ENCODE measurements around the gene LBR. TPM values are rescaled to one million over a fixed set of nuclear protein-coding genes. Genes with fewer than 3 reads are reported as not detected.
"Not testable (repeated sequence)": the region's sequence is repeated elsewhere in the genome, so short reads cannot be mapped to it uniquely, and the experiment has no call there.

Gene LBR
- total RNA-seq, 3 donors from 2014 or later = 87.9 to 161 (median 123) TPM

DNA sequence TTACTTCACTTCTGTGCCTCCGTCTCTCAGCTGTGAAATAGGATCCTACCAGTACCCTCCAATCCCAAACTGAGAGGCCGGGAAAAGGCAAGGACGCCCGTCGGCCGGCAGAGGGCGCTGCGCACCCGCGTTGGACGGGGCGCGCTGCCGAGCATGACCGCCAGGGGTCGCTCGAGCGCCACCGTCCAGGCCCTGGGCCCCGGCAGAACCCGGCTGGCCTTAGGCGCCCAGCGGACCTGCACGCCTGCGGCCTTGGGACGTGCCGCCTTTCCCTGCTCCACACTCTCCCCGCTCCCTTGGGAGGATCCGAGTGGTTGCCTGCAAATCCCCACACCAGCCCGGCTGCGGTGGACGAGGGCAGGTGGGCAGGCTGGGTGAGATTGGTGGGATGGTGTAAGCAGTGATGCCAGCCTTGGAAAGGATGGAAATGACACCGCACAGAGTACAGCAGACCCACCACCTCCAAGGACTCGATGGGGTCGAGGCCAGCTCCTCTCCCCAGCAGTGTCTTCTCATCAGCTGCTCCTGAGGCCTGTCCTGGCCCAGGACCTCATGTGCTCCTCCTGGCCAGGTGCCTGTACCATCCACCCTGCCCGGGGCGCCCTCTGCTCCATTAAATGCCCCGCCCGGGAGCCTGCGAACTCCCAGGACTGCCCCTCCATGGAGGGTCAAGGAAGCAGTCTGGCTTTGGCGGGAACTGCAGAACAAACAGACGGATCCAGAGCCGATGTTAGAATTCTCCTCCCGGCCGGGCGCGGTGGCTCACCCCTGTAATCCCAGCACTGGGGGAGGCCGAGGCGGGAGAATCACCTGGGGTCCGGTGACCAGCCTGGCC lies 47.4 kb upstream of the LBR start:
- H3K9me3 ChIP-seq = no peaks in the 10 kb centered on the region
- peak; percentile 47 to 85 (median 80) for DNase-seq
- peak; percentile 99 for ATAC-seq
- intact Hi-C loops (cut with DNase I, micrococcal nuclease) = loop anchor here (5.0 to 10.0 kb wide), 3 partner anchors 297 to 500 kb away; no protein-coding TSS in a partner anchor
- H3K36me3 ChIP-seq (ENCODE audit: low read depth) = no peaks in the 10 kb centered on the region
- no peak overlapping the region for H3K4me3 ChIP-seq
- peaks cover 8% of the 10 kb centered on the region for H3K4me1 ChIP-seq (ENCODE audit: low read depth)
- TF ChIP-seq, protein P1, sequence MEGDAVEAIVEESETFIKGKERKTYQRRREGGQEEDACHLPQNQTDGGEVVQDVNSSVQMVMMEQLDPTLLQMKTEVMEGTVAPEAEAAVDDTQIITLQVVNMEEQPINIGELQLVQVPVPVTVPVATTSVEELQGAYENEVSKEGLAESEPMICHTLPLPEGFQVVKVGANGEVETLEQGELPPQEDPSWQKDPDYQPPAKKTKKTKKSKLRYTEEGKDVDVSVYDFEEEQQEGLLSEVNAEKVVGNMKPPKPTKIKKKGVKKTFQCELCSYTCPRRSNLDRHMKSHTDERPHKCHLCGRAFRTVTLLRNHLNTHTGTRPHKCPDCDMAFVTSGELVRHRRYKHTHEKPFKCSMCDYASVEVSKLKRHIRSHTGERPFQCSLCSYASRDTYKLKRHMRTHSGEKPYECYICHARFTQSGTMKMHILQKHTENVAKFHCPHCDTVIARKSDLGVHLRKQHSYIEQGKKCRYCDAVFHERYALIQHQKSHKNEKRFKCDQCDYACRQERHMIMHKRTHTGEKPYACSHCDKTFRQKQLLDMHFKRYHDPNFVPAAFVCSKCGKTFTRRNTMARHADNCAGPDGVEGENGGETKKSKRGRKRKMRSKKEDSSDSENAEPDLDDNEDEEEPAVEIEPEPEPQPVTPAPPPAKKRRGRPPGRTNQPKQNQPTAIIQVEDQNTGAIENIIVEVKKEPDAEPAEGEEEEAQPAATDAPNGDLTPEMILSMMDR (IDR thresholded peaks at IDR 0.05) = peak; percentile 100

DNA sequence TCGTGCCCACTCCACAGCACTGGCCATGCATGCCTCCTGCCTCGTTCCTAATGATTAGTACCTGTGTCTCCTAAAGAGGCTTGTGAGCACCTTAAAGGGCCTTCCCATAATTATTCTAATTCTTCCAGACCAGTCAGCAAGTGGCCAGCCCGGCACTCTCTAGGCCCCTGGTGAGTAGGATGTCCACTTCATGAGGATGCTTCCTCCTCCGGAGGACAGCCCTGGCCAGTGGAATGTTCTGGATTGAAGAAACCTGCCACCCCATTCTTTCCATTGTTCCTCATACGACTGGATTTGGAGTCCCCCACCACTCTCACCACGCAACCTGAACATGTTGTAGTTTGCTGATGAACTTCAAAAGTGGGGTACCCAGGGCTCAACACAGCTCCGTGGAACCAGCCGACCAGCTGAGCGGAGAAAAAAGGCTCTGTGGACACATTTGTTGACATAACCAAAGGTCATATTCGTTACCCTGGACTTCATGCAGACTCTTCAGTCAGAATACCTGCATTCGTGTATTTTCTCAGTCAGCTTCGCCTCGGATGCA lies 46.7 kb upstream of the LBR start:
- Histone ChIP-seq H3K36me3 (ENCODE audit: low read depth) (no peaks in the 10 kb centered on the region), H3K9me3 (no peaks in the 10 kb centered on the region), H3K4me3 (no peak overlapping the region), H3K4me1 (ENCODE audit: low read depth) (peaks cover 8% of the 10 kb centered on the region)
- DNase-seq = no peak
- ATAC-seq = no peak
- TF ChIP-seq, protein P1 (IDR thresholded peaks at IDR 0.05) = no peak
- intact Hi-C loops (cut with DNase I, micrococcal nuclease) = loop anchor here (10.0 kb wide), 2 partner anchors 440 to 500 kb away; no protein-coding TSS in a partner anchor

DNA sequence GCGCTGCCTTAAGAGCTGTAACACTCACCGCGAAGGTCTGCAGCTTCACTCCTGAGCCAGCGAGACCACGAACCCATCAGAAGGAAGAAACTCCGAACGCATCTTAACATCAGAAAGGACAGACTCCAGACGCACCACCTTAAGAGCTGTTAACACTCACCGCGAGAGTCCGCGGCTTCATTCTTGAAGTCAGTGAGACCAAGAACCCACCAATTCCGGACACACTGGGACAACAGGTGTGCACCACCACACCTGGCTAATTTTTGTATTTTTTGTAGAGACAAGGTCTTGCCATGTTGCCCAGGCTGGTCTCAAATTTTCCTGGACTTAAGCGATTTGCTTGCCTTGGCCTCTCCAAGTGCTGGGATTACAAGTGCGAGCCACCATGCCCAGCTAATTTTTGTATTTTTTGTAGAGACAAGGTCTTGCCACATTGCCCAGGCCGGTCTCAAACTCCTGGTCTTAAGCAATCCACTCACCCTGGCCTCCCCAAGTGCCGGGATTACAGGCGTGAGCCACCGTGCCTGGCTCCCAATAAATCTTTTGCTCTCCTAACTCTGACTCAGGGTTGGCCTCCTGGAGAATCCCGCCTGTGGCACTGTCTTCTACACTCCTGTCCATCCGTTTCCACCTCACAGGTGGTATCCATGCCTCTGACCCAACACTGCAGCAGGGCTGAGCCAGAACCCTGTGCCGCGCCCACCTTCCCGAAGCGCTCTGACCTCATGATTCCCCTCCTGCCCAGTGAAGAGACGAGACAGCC lies 46.0 kb upstream of the LBR start:
- DNase-seq = not testable (repeated sequence)

GRCh38 chr1:225473266-225473665 lies 45.4 kb upstream of the LBR start:
- not testable (repeated sequence) for ATAC-seq; H3K4me1 ChIP-seq (ENCODE audit: low read depth); H3K4me3 ChIP-seq; H3K36me3 ChIP-seq (ENCODE audit: low read depth); H3K9me3 ChIP-seq; DNase-seq
- intact Hi-C loops (cut with DNase I, micrococcal nuclease) = loop anchor here (10.0 kb wide), 2 partner anchors 442 to 502 kb away; no protein-coding TSS in a partner anchor

More for the DNA sequence above, 46.0 kb upstream of the LBR start:
- not testable (repeated sequence) for H3K4me1 ChIP-seq (ENCODE audit: low read depth); H3K4me3 ChIP-seq; H3K36me3 ChIP-seq (ENCODE audit: low read depth); H3K9me3 ChIP-seq; ATAC-seq
- intact Hi-C loops (cut with DNase I, micrococcal nuclease) = loop anchor here (10.0 kb wide), 2 partner anchors 441 to 501 kb away; no protein-coding TSS in a partner anchor

GRCh38 chr1:225471453-225472301 lies 43.8 kb upstream of the LBR start:
- Histone ChIP-seq H3K9me3 (no peaks in the 10 kb centered on the region), H3K4me1 (ENCODE audit: low read depth) (peaks cover 8% of the 10 kb centered on the region), H3K36me3 (ENCODE audit: low read depth) (no peaks in the 10 kb centered on the region), H3K4me3 (no peak overlapping the region)
- intact Hi-C loops (cut with DNase I, micrococcal nuclease) = loop anchor here (10.0 kb wide), 2 partner anchors 443 to 503 kb away; no protein-coding TSS in a partner anchor
- ATAC-seq (no peak), DNase-seq (no peak)
- TF ChIP-seq, protein P1 (IDR thresholded peaks at IDR 0.05) = no peak

DNA sequence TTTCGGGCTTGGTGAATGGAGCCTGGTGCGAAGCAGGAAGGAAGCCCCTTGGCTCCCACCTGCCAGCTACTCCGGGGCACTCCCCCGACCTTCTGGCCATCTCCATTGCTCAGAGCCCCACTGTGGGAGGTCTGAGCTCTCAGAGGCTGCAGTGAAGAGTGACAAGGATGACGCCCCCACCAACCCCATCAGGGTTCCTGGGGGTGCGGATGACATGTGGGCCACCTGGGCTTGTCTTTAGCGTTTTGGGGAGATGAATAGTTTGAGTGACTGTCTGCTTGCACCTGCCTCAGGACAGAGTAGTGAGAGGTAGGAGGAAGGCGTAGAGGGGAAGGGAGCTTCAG lies 43.2 kb upstream of the LBR start:
- no peak for DNase-seq
- Histone ChIP-seq H3K4me1 (ENCODE audit: low read depth) (peaks cover 8% of the 10 kb centered on the region), H3K9me3 (no peaks in the 10 kb centered on the region), H3K36me3 (ENCODE audit: low read depth) (no peaks in the 10 kb centered on the region), H3K4me3 (no peak overlapping the region)
- intact Hi-C loops (cut with DNase I, micrococcal nuclease) = loop anchor here (10.0 kb wide), 2 partner anchors 444 to 504 kb away; no protein-coding TSS in a partner anchor
- TF ChIP-seq, protein P1 (IDR thresholded peaks at IDR 0.05) = no peak
- ATAC-seq = no peak

Measured in mucosa of descending colon (tissue), 3 donors.